DOHH2 (cell line): ENCODE results near the gene LIFR.

Experiments used
- EZH2phosphoT487 ChIP-seq: fragments of 200-600 bp; sonication (generic); IDR thresholded peaks from 2 replicates; pipeline ENCODE4 v1.6.1; 2017; ENCODE audit warnings: borderline replicate concordance, mild to moderate bottlenecking, antibody characterized with exemption, low read length, moderate library complexity, mixed read lengths
- TF ChIP-seq, protein P1 (sequence below): fragments of 200-600 bp; sonication (generic); IDR thresholded peaks from one replicate; pipeline ENCODE4 v1.5.1; 2014; ENCODE audit warnings: antibody characterized with exemption, mild to moderate bottlenecking, low read depth, low read length; ENCODE audit not compliant: poor library complexity, severe bottlenecking

DNA sequence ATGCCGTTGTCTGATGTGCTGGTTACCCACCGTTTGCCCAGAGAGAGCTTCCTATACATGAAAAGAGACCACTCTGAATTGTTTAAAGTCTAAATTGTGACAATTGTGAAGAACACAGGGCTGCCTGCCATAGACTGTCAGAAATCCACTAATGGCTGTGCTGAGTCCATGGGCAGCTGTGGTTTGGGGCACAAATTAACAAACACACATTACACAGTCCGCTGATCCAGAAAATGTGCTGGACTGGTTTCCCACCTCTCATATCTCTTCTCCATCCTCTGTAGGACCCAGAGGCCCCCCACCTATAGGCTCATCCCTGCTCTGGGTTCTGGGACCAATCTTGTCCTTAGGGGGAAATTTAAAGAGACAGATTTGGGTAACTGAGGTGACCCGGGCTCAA, 19.0 kb upstream of the LIFR start:
- TF ChIP-seq, protein P1, sequence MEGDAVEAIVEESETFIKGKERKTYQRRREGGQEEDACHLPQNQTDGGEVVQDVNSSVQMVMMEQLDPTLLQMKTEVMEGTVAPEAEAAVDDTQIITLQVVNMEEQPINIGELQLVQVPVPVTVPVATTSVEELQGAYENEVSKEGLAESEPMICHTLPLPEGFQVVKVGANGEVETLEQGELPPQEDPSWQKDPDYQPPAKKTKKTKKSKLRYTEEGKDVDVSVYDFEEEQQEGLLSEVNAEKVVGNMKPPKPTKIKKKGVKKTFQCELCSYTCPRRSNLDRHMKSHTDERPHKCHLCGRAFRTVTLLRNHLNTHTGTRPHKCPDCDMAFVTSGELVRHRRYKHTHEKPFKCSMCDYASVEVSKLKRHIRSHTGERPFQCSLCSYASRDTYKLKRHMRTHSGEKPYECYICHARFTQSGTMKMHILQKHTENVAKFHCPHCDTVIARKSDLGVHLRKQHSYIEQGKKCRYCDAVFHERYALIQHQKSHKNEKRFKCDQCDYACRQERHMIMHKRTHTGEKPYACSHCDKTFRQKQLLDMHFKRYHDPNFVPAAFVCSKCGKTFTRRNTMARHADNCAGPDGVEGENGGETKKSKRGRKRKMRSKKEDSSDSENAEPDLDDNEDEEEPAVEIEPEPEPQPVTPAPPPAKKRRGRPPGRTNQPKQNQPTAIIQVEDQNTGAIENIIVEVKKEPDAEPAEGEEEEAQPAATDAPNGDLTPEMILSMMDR: no peak
- TF ChIP-seq EZH2phosphoT487: no peak
